HL-60 (cell line): ENCODE measurements around the gene L3MBTL4.

Experiments used
- DNase-seq, 2 experiments: peaks; one replicate each; pipeline ENCODE4 v3.0.0-alpha.2; 2010 to 2020; ENCODE audit warnings: low read depth in 1 of 2, low spot score in 1 of 2
- H3K27ac ChIP-seq: fragments of 250-450 bp; sonication (Bioruptor Pico); replicated peaks from 2 replicates; pipeline ENCODE4 v1.5.1; 2020; ENCODE audit warnings: mild to moderate bottlenecking, moderate library complexity
- H3K27me3 ChIP-seq: fragments of 250-450 bp; sonication (Bioruptor Pico); 2 replicates; pipeline ENCODE4 v1.5.1; 2021; ENCODE audit warnings: mild to moderate bottlenecking, moderate library complexity; ENCODE audit not compliant: insufficient read depth, poor library complexity, severe bottlenecking
- H3K4me3 ChIP-seq: replicated peaks from 2 replicates; pipeline ENCODE4 v1.5.1; 2011; ENCODE audit warnings: mild to moderate bottlenecking, control low read depth, low read length; ENCODE audit not compliant: insufficient read depth
- CTCF ChIP-seq: IDR thresholded peaks from one replicate; pipeline ENCODE4 v1.5.1; 2011; ENCODE audit warnings: low read length, control low read depth, inconsistent platforms; ENCODE audit not compliant: insufficient read depth
- GABPA ChIP-seq: IDR thresholded peaks from 2 replicates; pipeline ENCODE4 v1.6.1; 2012; ENCODE audit warnings: low read depth
- POLR2AphosphoS5 ChIP-seq: IDR thresholded peaks from 2 replicates; pipeline ENCODE4 v1.6.1; 2012; ENCODE audit warnings: low read depth
- REST ChIP-seq: IDR thresholded peaks from 2 replicates; pipeline ENCODE4 v1.6.1; 2012; ENCODE audit warnings: low read depth; ENCODE audit not compliant: insufficient replicate concordance
- SPI1 ChIP-seq: IDR thresholded peaks from 2 replicates; pipeline ENCODE4 v1.6.1; 2012; ENCODE audit warnings: low read depth, mild to moderate bottlenecking, borderline replicate concordance

L3MBTL4 gene

DNA sequence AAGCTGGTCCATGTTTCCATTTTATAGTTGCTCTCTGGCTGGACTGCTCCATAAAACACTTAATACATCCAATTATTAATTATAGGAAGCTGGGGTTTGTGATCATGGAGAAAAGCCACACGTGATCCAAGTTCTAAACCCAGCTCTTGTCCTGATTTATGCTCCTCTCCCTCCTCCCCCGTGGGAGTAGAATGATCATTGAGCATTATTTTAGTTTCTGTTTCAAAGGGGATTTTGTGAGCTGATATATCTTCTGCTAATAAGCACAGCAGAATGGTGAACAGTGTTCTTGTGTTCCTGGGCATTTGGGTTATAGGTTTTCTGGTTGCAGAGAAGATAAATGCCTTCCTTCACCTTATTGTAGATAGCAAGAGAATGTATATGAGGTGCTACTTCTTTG lies 383.7 kb downstream of the L3MBTL4 start:
- H3K4me3 ChIP-seq = no peak overlapping the region
- TF ChIP-seq CTCF (no peak), GABPA (no peak), REST (no peak), SPI1 (no peak), POLR2AphosphoS5 (no peak)
- no peaks in the 10 kb centered on the region for H3K27me3 ChIP-seq
- no peak overlapping the region for H3K27ac ChIP-seq
- no peak for DNase-seq

DNA sequence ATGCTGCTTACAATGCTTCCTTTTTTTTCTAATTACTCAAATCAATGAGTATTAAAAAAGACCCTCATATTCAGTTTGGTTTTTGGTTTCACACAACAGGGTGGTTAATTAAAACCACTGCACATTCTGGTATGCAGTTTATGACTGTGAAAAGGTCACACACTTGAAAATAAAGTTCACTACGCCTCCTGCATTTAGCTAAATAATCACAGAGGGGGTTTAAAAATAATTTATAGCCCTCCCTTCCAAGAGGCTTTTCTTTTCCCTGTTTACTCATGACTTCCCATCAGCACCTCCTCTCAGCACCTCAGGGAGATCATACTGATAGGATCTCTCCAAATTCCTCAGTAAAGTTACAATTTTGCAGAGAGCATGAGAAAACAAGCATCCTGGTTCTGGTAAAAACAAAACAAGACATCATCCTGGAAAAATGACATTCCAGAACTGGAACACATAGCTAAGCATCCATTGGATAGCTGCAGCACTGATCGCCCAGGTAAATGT lies 389.9 kb downstream of the L3MBTL4 start:
- Histone ChIP-seq H3K27ac (no peak overlapping the region), H3K27me3 (no peaks in the 10 kb centered on the region), H3K4me3 (no peak overlapping the region)
- TF ChIP-seq POLR2AphosphoS5 = no peak
- no peak for TF ChIP-seq SPI1
- TF ChIP-seq GABPA = no peak
- TF ChIP-seq REST = no peak
- no peak for TF ChIP-seq CTCF
- no peak for DNase-seq

DNA sequence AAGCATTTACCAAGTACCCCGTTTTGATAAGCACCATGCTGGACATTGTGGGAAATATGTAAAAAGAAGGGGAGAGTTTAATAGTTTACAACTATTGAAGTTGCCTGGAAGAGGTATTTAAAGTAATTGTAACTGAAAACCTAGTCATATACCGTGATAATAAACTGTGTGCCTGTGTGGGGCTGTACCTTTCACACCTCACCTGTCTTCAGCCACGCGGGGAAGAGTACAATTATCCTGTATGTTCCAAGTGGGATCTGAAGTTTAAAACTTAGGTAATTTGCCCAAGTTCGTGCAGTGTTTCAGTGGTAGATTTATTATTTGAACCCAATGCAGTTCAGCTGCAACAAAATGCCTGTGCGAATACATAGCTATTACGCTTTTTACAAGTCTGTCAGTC lies 391.2 kb downstream of the L3MBTL4 start:
- DNase-seq = no peak
- no peak overlapping the region for H3K27ac ChIP-seq
- H3K4me3 ChIP-seq = no peak overlapping the region
- TF ChIP-seq CTCF (no peak), GABPA (no peak), REST (no peak), SPI1 (no peak), POLR2AphosphoS5 (no peak)
- no peaks in the 10 kb centered on the region for H3K27me3 ChIP-seq
